ENCODE data around the gene SIX2.

The SIX2 gene

DNA sequence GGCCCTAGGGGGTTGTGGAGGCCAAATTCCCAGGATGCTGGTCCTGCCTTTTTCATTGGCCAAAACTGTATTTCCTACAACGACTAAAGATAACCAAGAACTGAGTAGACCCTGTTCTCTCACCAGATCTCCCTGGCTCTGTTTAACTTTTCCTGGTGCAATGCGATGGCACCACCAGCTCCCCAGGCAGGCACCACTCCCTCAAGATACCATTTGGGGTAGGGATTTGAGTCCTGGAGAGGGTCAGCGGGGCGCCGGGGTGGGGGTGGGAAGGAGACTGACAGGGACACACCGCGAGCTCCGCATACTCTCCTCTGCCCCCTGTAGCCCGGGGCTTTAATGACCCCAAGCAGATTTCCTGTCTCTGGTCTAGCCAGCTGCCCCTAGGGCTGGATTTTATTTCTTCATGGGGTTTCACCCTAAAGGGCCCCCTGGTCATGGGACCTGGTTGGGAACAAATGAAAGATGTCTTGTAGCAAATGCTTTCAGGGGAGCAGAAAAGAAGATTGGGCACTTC, 7.3 kb downstream of the SIX2 start:
- no peak for DNase-seq (ENCODE audit: low read depth in 2 of 2)

DNA sequence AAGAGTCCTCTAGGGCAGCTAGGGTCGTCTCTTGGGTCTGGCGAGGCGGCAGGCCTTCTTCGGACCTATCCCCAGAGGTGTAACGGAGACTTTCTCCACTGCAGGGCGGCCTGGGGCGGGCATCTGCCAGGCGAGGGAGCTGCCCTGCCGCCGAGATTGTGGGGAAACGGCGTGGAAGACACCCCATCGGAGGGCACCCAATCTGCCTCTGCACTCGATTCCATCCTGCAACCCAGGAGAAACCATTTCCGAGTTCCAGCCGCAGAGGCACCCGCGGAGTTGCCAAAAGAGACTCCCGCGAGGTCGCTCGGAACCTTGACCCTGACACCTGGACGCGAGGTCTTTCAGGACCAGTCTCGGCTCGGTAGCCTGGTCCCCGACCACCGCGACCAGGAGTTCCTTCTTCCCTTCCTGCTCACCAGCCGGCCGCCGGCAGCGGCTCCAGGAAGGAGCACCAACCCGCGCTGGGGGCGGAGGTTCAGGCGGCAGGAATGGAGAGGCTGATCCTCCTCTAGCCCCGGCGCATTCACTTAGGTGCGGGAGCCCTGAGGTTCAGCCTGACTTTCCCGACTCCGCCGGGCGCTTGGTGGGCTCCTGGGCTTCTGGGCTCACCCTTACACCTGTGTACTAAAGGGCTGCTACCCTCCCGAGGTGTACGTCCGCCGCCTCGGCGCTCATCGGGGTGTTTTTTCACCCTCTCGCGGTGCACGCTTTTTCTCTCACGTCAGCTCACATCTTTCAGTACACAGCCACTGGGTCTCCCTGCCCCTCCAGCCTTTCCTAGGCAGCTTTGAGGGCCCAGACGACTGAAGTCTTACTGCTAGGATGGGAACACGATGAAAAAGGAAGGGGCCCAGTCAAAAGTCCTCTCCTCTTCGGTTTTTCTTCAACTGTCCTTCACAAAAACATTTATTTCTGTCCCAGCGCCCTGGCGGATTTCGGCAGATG, 8.1 kb downstream of the SIX2 start:
- DNase-seq (ENCODE audit: low read depth in 2 of 2), result no peak

DNA sequence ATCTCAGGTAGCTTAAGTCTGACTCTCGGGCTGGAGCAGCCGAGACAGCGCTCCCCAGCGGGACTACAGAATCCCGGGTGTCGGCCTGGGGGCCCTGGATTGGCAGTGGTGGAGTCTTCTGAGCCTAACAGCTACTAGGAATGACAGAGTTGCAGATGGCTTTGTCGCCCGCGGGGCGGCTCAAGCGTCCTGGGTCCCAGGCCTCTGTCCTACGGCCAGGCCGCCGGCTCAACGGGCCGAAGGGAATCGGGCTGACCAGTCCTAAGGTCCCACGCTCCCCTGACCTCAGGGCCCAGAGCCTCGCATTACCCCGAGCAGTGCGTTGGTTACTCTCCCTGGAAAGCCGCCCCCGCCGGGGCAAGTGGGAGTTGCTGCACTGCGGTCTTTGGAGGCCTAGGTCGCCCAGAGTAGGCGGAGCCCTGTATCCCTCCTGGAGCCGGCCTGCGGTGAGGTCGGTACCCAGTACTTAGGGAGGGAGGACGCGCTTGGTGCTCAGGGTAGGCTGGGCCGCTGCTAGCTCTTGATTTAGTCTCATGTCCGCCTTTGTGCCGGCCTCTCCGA, 8.8 kb downstream of the SIX2 start:
- DNase-seq (ENCODE audit: low read depth in 2 of 2), result no peak

DNA sequence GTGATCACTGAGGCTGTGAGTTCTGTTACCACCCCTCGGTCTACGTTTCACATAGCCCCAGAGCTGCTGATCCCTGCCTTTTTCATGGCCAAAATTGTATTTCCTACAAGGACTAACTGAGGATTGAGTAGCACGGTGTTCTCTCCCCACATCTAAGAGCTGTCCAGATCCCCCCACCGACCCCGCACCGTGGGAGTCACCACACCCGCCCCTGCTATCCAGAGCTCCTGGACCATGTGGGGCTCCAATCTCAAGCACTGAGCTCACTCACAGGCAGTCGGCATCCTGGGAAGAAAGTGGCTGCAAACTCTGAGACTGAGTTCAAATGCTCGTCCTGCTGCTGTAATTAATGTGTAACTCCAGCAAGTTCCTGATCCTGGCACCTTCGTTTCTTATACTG, 9.7 kb downstream of the SIX2 start:
- no peak for DNase-seq (ENCODE audit: low read depth in 2 of 2)

DNA sequence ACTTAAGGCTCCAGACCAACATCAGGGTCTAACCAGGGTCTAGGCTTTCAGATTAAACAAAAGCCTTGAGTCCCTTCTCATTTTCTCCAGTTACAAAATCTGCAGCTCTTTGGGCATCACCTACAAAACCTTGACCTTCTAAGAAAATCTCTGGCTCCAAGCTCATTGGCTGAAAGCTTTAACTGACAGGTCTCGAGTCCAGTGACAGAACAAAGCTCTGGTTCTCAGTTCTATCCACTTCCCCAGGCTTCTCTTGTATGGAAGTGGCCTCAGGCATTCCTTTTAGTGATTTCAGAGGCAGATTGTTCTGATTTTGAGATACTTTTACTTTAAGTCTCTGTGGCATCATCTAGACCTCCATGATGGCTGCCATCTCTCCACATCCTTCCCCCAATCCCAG, 11.3 kb downstream of the SIX2 start:
- DNase-seq (ENCODE audit: low read depth in 2 of 2), result no peak

DNA sequence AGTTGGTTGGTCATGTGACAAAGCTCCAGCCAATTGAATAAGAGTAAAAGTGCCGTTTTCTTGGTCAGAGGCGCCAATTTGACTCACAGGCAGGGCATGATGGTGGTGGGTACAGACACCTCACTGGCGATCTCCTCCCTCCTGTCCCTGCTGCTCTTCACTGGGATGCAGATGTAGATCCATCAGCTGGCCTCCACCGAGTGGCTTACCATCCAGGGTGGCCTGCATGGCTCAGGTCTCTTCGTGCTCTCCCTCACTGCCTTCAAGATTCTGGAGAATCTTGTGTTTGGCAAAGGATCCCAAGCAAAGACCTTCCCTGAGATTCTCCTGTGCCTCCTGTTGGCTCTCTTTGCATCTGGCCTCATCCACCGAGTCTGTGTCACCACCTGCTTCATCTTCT, 12.9 kb downstream of the SIX2 start:
- DNase-seq (ENCODE audit: low read depth in 2 of 2), result no peak

DNA sequence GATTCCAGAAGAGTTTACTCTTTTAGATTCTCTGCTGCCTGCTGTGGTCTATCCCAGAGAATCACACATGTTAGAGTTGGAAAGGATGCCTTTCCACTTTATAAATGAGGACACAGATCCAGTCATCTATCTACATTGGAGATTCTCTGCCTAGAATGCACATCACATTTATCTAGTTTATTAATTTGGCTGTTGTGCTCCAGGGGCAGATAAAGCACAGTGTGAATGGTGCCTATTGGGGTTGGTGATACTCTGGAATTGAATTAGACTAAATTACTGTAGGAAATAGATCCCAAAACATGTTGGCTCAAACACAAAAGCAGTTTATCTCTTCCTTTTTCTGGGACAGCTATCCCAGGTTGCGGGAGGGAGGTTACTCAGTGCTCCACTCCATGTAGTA, 14.9 kb downstream of the SIX2 start:
- no peak for DNase-seq (ENCODE audit: low read depth in 2 of 2)

DNA sequence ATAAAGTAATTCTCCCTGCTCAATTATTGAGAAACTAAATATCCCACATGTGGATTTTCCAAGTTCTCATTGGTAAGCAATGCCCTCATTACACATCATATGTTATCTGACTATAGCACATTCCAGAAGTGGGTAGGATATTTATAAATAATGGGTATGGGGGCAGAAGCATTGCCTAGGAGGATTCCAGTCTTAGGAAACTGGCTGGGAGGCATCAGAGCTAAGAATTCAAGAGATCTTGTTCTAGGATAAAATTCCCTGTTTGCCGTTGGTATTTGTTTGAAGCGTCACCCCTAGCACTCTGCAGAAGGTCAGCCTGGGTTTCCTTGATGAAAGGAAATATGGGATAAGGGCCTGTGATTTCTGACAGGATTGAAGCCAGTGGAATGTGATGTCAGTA, 20.1 kb downstream of the SIX2 start:
- DNase-seq (ENCODE audit: low read depth in 2 of 2), result no peak

DNA sequence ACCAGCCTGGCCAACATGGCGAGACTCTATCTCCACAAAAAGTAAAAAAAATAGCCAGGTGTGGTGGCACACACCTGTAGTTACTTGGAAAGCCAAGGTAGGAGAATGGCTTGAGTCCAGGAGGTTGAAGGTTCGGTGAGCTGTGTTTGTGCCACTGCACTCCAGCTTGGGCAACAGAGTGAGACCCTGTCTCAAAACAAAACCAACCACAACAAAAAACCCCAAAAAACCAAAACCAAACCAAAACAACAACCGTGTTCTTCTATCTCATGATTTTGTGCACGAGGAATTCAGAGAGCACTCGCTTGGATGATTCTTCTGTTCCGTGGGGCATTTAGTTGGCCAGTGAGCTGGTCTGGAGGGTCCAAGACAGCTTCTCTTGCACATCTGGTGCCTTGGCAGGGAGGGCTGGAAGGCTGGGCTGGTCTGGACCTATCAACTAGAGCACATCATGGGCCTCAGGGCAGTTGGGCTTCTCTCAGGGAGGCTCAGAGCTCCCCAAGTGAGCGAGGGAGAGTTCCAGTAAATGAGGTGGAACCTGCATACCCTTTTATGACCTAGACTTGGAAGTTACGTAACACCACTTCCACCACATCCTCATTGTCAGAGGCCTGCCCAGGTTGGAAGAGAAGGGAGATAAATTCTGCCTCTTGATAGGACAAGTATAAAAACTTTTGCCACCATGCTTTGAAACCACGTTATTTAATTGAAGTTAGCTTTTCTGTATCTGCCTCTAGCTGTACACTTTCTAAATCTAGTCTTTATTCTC, 25.2 kb downstream of the SIX2 start:
- DNase-seq (ENCODE audit: low read depth in 2 of 2), result no peak

DNA sequence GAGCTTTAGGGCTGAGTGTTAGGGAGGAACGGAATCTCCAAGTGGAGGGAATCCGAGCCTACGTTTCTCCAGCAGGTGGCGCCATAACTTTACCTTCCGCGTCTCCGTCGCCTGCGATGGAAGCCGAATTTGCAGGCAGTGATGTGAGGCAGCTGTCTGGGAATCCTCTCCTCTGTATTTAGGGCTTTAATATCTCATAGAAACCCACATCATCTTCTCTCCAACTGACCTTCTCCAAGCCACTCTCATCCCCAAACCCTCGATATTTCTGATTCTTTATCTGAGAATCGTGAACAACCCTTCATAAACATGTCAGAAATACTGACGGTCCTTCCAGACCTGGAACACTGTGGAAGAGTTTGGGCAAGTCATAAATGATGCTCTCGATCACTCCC, 27.5 kb downstream of the SIX2 start:
- DNase-seq (ENCODE audit: low read depth in 2 of 2), result peak; percentile 53 to 66

DNA sequence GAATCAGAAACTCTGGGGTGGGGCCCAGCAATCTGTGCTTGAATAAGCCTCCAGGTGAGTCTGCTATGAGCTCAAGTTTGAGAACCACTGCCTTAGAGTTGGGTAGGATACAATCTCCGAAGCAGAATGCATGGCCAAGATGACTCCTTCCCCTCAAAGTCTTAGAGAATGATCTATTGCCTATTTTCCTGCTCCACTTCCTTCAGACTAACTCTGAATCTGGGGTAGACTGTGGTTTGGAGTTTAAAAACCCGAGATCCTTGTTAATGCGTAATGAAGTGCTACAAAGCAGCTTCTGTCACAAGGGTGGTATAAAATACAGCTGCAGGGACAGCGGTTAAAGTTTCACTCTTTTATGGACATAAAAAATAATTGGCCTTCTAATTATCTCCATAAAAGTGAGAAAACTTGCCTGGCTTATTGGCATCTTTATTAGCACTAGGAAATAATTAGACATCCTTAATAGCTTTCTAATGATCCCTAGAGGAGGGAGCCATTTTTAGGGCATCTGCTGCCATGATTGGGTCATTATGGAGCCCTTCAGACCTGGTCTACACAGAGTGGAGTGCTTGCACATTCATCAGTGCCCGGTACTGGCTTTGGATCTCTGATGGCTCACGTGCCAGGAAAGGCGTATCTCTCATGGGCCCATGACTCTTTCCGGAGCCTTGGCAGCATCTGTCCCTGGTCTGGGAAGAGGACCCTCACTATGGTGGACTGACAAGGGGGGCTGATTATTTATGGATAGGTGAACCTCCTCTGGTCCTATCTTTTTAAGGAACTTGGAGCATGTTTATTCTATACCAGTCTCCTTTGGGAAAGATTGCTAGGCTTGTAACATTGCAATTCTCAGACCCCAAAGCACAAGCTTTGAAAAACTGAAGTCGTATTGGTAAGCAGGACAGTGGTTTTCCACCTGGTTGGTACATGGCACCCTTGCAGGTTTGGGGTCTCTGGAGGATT, 28.2 kb downstream of the SIX2 start:
- no peak for DNase-seq (ENCODE audit: low read depth in 2 of 2)

DNA sequence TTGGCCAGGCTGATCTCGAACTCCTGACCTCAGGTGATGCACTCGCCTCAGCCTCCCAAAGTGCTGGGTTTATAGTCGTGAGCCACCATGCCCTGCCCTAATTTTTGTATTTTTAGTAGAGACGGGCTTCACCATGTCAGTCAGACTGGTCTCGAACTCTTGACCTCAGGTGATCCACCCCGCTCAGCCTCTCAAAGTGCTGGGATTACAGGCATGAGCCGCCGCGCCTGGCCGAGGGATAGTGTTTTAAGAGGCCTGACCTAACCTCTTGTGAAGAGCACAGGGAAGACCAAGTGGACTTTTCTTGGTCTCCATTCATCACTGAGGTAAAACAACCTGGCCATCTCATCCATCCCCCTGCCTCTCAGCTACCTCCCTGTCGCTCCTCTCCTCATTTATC, 29.7 kb downstream of the SIX2 start:
- no peak for DNase-seq (ENCODE audit: low read depth in 2 of 2)

DNA sequence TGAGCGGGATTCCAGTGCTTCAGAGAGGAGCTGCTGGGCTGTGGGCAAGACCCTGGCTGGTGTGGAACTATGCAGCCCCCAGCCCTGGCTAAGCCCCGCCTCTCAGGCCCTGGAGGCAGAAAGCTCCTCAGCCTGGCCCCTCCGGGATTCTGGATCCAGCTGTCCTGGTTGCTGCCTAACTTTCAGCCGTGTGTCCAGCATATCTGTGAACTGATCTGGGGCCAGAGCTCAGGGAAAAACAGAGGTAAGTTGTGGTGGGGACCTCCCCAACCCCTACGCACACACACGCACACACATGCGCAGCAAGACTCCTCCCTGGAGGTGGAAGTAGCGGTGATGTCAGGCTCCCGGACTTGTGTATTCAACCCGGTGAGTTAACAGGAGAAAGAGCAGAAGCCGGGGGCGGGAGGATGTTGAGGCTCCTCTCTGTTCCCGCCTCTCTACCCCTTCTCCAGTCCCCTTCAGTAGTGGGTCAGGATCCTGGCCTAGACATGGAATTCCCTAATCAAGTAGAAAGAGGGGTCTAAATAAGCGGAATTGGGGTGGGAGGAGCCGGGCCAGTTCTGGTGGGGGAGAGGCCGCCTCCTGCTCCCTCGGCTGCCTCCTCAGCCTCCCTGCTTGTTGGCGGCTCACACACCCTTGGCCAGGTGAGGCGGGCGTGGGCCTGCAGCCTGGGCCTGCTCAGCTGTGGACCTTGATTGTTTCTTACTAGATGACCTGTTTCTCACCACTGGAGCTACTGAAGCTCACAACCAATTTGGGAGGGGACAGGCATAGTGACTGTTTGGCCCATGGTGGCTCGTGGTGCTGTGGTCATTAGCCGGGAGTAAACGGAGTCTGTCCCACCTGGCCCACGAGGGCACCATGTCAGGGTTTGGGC, 33.4 kb downstream of the SIX2 start:
- no peak for DNase-seq (ENCODE audit: low read depth in 2 of 2)

DNA sequence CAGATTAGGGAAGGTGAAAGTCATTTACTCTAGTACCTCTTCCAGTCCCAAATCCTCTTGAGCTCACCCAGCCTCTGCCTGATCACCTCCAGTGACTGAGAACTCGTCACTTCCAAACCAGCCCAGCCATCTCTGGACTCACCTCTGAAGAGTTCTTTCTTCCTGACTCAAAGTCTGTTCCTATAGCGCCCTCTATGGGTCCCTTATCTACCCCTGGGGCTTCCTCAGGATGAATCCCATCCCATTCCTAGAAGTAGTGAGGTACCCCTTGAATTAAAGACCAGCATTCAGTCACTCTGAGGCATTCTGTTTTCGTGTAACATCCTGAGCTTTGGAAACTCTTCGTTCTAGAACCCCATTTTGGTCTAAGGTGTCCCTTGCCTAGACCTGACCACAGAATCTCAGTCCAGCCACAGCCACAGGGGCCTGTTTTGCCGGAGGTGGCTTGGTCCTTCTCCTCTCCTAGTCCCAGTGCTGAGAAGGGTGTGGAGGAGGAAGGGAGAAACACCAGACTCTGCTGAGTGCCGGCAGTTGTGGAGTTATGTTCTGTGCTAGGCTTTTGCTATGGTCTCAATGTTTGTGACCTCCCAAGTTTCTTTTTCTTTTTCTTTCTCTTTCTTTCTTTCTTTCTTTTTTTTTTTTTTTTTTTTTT, 35.1 kb downstream of the SIX2 start:
- no peak for DNase-seq (ENCODE audit: low read depth in 2 of 2)

DNA sequence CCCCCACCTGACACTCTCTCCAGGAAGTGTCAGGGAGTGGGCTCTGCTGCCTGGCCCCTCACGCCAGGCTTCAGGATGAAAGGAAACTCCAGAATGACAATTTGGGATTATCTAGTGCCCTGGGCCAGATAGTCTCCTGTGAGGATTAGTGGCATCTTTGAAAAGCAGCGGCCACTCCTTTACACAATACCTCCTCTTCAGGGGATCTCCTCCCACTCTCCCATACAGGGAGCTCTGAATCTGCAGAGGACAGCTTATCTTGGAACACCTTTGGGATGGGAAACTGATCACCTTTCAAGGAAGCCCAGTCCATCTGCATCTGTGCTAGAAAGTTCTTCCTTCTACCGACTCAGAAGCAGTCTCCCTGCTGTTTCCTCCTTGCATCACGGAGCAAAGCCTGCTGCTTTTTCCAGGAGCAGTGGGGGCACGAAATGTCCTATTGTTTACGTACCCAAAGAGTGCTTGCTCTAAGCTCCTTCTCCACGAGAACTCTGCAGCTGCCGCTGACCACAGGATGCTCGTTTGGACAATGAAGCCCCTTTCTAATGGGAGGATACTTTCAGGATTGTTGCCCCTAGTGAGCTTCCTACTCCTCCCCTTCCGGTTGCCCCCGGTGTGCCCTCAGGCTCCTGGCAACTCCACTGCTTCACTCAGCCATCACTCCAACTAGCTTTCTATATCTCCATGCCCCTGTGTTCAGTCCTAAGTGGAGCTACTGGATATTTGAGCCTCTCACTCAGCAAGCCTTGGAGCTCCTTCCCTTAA, 36.3 kb downstream of the SIX2 start:
- DNase-seq (ENCODE audit: low read depth in 2 of 2), result no peak

DNA sequence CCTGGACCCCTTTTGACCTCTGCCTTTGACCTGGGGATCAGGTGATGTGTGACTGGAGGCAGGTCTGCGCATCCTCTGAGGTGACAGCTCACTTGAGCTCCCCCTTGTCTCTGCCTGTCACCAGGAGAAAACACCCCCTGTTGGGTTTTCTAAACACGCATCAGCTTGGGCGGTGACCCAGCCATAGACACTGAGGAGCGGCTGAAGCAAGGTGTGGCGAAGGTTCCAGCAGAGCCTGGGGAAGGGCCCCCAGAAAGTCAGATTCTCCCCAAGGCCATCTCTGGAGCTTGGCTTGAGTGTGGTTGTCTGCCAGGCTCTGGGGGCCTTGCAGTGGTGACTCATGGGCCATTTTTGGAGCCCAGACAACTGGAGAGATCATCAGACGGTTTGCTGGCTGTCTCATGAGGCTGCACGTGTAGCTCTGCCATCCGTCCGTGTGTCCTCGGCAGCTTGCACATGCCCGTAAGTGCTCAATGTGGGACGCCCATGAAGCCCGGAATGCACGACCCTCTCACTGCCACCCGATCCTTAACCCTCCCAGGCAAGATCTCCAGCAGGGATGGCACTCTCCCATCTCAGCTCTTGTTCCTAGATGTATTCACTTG, 38.3 kb downstream of the SIX2 start:
- no peak for DNase-seq (ENCODE audit: low read depth in 2 of 2)

DNA sequence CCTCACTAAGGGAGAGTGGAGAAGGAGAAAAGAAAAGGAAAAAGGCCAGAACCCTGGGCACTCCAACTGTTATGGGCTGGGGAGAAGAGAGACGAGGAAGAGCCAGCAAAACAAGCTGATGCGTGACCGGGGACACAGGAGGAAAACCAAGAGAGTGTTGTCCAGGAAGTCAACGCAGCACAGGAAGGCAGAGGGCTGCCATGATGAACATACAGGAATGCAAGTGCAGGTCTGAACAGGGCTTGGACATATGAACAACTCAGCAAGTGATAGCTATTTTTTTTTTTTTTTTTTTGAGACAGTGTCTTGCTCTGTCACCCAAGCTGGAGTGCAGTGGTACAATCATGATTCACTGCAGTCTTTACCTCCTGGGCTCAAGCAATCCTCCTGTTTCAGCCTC, 39.3 kb downstream of the SIX2 start:
- no peak for DNase-seq (ENCODE audit: low read depth in 2 of 2)

DNA sequence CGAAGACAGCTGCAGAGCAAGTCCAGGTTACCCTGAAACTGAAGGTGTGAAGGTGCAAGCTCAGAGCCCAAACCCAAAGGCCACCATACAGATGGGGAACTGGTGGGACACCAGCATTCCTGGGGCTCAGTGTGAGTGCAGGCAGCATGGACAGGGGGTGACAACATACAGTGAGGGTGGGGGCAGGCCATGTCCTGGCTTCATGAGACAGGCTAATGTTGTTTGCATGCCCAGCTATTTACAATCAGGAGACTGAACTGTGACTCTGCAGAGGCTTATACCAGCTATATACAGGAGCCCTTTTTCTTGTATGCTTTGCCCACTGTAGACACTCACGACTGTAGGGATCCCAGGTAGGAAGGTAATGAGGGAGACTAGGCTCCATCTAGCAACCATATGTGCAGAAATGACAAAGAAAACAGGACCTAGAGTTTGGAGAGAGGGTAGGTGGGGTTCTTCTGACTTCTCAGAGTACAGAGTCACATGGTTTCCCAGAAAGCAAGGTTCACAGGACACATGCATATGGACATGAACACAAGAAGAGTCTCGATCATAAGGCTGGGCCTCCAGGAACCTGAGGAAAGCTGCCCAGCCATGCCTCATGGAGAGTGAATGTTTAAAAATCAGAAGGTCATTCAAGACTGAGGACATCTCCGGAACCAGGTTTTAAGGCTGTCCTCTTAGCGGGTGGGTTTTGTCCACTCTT, 41.4 kb downstream of the SIX2 start:
- no peak for DNase-seq (ENCODE audit: low read depth in 2 of 2)
